Loucy (cell line): ENCODE results near the gene ZC3H12C.

Experiments used
- H2AFZ ChIP-seq: fragments of 200-600 bp; sonication (generic); 2 replicates; pipeline ENCODE4 v1.6.0; 2016; ENCODE audit warnings: antibody characterized with exemption, mild to moderate bottlenecking, low read length, moderate library complexity
- H3F3A ChIP-seq: fragments of 200-600 bp; 2 replicates; pipeline ENCODE4 v1.6.0; 2016; ENCODE audit warnings: antibody characterized with exemption, low read depth, mild to moderate bottlenecking
- H3K27me3 ChIP-seq: fragments of 200-600 bp; sonication (generic); 2 replicates; pipeline ENCODE4 v1.6.1; 2014; ENCODE audit warnings: low read length, mild to moderate bottlenecking; ENCODE audit not compliant: insufficient read depth, poor library complexity, severe bottlenecking
- H3K36me3 ChIP-seq: fragments of 200-600 bp; sonication (generic); 2 replicates; pipeline ENCODE4 v1.6.1; 2016; ENCODE audit warnings: low read length; ENCODE audit not compliant: insufficient read depth
- H3K4me1 ChIP-seq: fragments of 200-600 bp; sonication (generic); 2 replicates; pipeline ENCODE4 v1.5.1; 2014; ENCODE audit warnings: low read length, mild to moderate bottlenecking; ENCODE audit not compliant: insufficient read depth, poor library complexity, severe bottlenecking
- H3K4me2 ChIP-seq: fragments of 200-600 bp; sonication (generic); 2 replicates; pipeline ENCODE4 v1.6.0; 2014; ENCODE audit warnings: antibody characterized with exemption, low read length, low read depth, mild to moderate bottlenecking; ENCODE audit not compliant: poor library complexity, severe bottlenecking
- H3K4me3 ChIP-seq: fragments of 200-600 bp; sonication (generic); 2 replicates; pipeline ENCODE4 v1.5.1; 2014; ENCODE audit warnings: low read length, mild to moderate bottlenecking, mixed read lengths; ENCODE audit not compliant: poor library complexity, severe bottlenecking
- H3K79me2 ChIP-seq: fragments of 200-600 bp; sonication (generic); 2 replicates; pipeline ENCODE4 v1.6.1; 2014; ENCODE audit warnings: low read length; ENCODE audit not compliant: insufficient read depth
- H3K9ac ChIP-seq: fragments of 200-600 bp; sonication (generic); 2 replicates; pipeline ENCODE4 v1.6.0; 2014; ENCODE audit warnings: mild to moderate bottlenecking, low read depth, low read length, moderate library complexity; ENCODE audit not compliant: poor library complexity, severe bottlenecking
- H3K9me2 ChIP-seq: fragments of 200-600 bp; sonication (generic); replicated peaks from 2 replicates; pipeline ENCODE4 v1.6.1; 2016; ENCODE audit warnings: low read depth, low read length, mixed read lengths
- H3K9me3 ChIP-seq: fragments of 200-600 bp; sonication (generic); 2 replicates; pipeline ENCODE4 v1.6.1; 2014; ENCODE audit warnings: mild to moderate bottlenecking, antibody characterized with exemption, low read length, low read depth; ENCODE audit not compliant: insufficient read depth
- H4K20me1 ChIP-seq: fragments of 200-600 bp; sonication (generic); 2 replicates; pipeline ENCODE4 v1.6.0; 2014; ENCODE audit warnings: antibody characterized with exemption, low read length, mild to moderate bottlenecking; ENCODE audit not compliant: insufficient read depth, poor library complexity, severe bottlenecking
- EZH2phosphoT487 ChIP-seq: fragments of 200-600 bp; IDR thresholded peaks from 2 replicates; pipeline ENCODE4 v1.6.1; 2018; ENCODE audit warnings: antibody characterized with exemption, mild to moderate bottlenecking, moderate library complexity, borderline replicate concordance
- TF ChIP-seq, protein P1 (sequence below): fragments of 200-600 bp; sonication (generic); conservative IDR thresholded peaks from 2 replicates; pipeline ENCODE4 v1.5.1; 2014; ENCODE audit warnings: mild to moderate bottlenecking, antibody characterized with exemption, low read length

The ZC3H12C gene

DNA sequence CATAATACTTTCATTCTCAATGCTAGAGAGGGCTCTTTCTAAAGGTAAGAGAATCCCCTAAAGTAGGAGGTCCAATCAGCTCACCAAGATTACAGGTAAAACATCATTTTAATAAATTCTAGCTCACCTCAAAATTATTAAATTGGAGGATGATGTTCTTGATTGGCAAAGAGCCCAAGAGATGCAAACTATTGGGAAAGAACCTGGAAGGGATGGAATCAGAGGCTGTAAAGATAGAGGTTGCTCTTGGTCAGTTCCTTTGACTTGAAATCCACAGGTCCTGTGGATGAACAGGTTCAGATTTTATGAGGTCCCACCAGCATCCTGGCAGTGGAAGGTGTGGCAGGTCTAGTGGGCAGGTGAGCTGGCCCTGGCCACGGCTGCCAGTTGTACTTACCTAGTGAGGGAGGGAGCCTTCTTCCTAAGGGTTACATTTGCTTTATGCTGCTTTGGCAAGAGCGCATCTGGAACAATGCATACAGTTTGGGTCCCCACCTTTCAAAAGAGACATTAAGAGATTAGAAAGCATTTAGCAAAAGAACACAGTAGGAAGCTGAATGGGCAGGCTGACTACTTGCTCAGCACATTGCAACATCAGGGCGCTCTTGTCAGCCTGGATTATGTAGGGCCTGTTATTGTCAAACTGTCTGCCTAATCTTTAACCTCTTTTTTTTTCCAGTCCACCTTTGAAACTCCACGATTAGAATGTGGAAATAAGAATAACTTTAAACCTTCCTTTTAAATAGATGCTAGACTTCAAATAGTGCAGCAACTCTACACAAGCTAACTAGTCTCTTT lies 106.2 kb downstream of the ZC3H12C start:
- no peak overlapping the region for H2AFZ ChIP-seq
- H3K4me1 ChIP-seq, result no peaks in the 10 kb centered on the region
- H3K9ac ChIP-seq, result no peak overlapping the region
- H3K9me2 ChIP-seq, result no peaks in the 10 kb centered on the region
- no peak overlapping the region for H3K4me2 ChIP-seq
- no peaks in the 10 kb centered on the region for H3K36me3 ChIP-seq
- TF ChIP-seq, protein P1, sequence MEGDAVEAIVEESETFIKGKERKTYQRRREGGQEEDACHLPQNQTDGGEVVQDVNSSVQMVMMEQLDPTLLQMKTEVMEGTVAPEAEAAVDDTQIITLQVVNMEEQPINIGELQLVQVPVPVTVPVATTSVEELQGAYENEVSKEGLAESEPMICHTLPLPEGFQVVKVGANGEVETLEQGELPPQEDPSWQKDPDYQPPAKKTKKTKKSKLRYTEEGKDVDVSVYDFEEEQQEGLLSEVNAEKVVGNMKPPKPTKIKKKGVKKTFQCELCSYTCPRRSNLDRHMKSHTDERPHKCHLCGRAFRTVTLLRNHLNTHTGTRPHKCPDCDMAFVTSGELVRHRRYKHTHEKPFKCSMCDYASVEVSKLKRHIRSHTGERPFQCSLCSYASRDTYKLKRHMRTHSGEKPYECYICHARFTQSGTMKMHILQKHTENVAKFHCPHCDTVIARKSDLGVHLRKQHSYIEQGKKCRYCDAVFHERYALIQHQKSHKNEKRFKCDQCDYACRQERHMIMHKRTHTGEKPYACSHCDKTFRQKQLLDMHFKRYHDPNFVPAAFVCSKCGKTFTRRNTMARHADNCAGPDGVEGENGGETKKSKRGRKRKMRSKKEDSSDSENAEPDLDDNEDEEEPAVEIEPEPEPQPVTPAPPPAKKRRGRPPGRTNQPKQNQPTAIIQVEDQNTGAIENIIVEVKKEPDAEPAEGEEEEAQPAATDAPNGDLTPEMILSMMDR, result no peak
- TF ChIP-seq EZH2phosphoT487, result no peak
- H3K27me3 ChIP-seq, result no peaks in the 10 kb centered on the region
- no peaks in the 10 kb centered on the region for H4K20me1 ChIP-seq
- H3F3A ChIP-seq, result no peaks in the 10 kb centered on the region
- H3K79me2 ChIP-seq, result no peaks in the 10 kb centered on the region
- no peaks in the 10 kb centered on the region for H3K9me3 ChIP-seq
- no peak overlapping the region for H3K4me3 ChIP-seq

GRCh38 chr11:110200241-110200640 lies 107.0 kb downstream of the ZC3H12C start:
- Histone ChIP-seq H2AFZ (no peak overlapping the region), H3K9ac (no peak overlapping the region), H3K4me2 (no peak overlapping the region), H3K27me3 (no peaks in the 10 kb centered on the region), H4K20me1 (no peaks in the 10 kb centered on the region), H3K4me1 (no peaks in the 10 kb centered on the region), H3K4me3 (no peak overlapping the region), H3K36me3 (no peaks in the 10 kb centered on the region), H3F3A (no peaks in the 10 kb centered on the region), H3K9me3 (no peaks in the 10 kb centered on the region), H3K79me2 (no peaks in the 10 kb centered on the region), H3K9me2 (no peaks in the 10 kb centered on the region)
- TF ChIP-seq, protein P1, result no peak
- TF ChIP-seq EZH2phosphoT487, result no peak

DNA sequence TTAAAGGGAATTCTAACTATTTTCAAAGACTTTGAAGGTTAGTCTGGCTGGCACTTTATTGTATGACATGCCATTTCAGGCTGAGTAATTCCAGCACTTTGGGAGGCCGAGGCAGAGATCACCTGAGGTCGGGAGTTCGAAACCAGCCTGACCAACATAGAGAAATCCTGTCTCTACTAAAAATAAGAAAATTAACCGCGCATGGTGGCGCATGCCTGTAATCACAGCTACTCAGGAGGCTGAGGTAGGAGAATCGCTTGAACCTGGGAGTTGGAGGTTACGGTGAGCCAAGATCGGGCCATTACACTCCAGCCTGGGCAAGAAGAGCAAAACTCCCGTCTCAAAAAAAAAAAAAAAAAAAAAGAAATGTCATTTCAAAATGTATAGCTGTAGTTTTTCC lies 107.6 kb downstream of the ZC3H12C start:
- H3K9me3 ChIP-seq, result no peaks in the 10 kb centered on the region
- H3K27me3 ChIP-seq, result no peaks in the 10 kb centered on the region
- no peak overlapping the region for H3K4me2 ChIP-seq
- no peaks in the 10 kb centered on the region for H4K20me1 ChIP-seq
- no peak for TF ChIP-seq EZH2phosphoT487
- TF ChIP-seq, protein P1, result no peak
- no peaks in the 10 kb centered on the region for H3K36me3 ChIP-seq
- no peaks in the 10 kb centered on the region for H3F3A ChIP-seq
- H3K79me2 ChIP-seq, result no peaks in the 10 kb centered on the region
- no peak overlapping the region for H2AFZ ChIP-seq
- no peaks in the 10 kb centered on the region for H3K9me2 ChIP-seq
- no peaks in the 10 kb centered on the region for H3K4me1 ChIP-seq
- H3K4me3 ChIP-seq, result no peak overlapping the region
- no peak overlapping the region for H3K9ac ChIP-seq
